ENCODE data around the gene TMEM119. TPM values are rescaled to one million over a fixed set of nuclear protein-coding genes. Genes with fewer than 3 reads are reported as not detected.

TMEM119 gene
- total RNA-seq, 2 experiments from 2014 or later: 2.1 to 2.6 TPM

GRCh38 chr12:108606492-108606891 is 8.6 kb upstream of the TMEM119 start:
- H3K4me1 Mint-ChIP-seq (ENCODE audit: low read depth): no peaks in the 10 kb centered on the region
- no peak overlapping the region for H3K4me3 Mint-ChIP-seq
- H3K27me3 Mint-ChIP-seq: no peaks in the 10 kb centered on the region
- intact Hi-C loops (cut with DNase I, micrococcal nuclease): no loop called here
- no peak for TF ChIP-seq CTCF (IDR thresholded peaks at IDR 0.05)
- ChIA-PET POLR2A (interaction anchor here (0.6 kb wide), 1 partner anchor 11 kb away, joined by 3 read pairs; no protein-coding TSS in a partner anchor), CTCF (no interaction called here)
- no peaks in the 10 kb centered on the region for H3K36me3 ChIP-seq (ENCODE audit: insufficient read depth, low read length)
- H3K9me3 ChIP-seq (ENCODE audit: control insufficient read depth in 1 of 2, insufficient read depth in 1 of 2, low read length in 2 of 2): no peaks in the 10 kb centered on the region
- H3K9me3 Mint-ChIP-seq: no peaks in the 10 kb centered on the region
- H3K27me3 ChIP-seq (ENCODE audit: control insufficient read depth in 1 of 2, insufficient read depth in 2 of 2, low read length in 2 of 2): no peaks in the 10 kb centered on the region
- no peak overlapping the region for H3K4me3 ChIP-seq (ENCODE audit: low read length)
- H3K27ac ChIP-seq (ENCODE audit: low read depth in 1 of 2, low read length in 2 of 2): no peak overlapping the region
- DNase-seq (no peak), ATAC-seq (ENCODE audit: poor library complexity) (no peak)
- H3K36me3 Mint-ChIP-seq (ENCODE audit: low read depth): no peaks in the 10 kb centered on the region
- H3K4me1 ChIP-seq (ENCODE audit: insufficient read depth, low read length): no peaks in the 10 kb centered on the region
- no peak overlapping the region for H3K27ac Mint-ChIP-seq

GRCh38 chr12:108605690-108606406 is 8.0 kb upstream of the TMEM119 start:
- H3K9me3 ChIP-seq (ENCODE audit: control insufficient read depth in 1 of 2, insufficient read depth in 1 of 2, low read length in 2 of 2): no peaks in the 10 kb centered on the region
- H3K27ac ChIP-seq (ENCODE audit: low read depth in 1 of 2, low read length in 2 of 2): no peak overlapping the region
- no peaks in the 10 kb centered on the region for H3K27me3 ChIP-seq (ENCODE audit: control insufficient read depth in 1 of 2, insufficient read depth in 2 of 2, low read length in 2 of 2)
- no peaks in the 10 kb centered on the region for H3K4me1 ChIP-seq (ENCODE audit: insufficient read depth, low read length)
- no peak for DNase-seq
- no peaks in the 10 kb centered on the region for H3K36me3 Mint-ChIP-seq (ENCODE audit: low read depth)
- no peak overlapping the region for H3K4me3 ChIP-seq (ENCODE audit: low read length)
- ChIA-PET POLR2A (no interaction called here), CTCF (no interaction called here)
- H3K9me3 Mint-ChIP-seq: no peaks in the 10 kb centered on the region
- H3K36me3 ChIP-seq (ENCODE audit: insufficient read depth, low read length): no peaks in the 10 kb centered on the region
- no peak for TF ChIP-seq CTCF (IDR thresholded peaks at IDR 0.05)
- no peak overlapping the region for H3K27ac Mint-ChIP-seq
- H3K4me3 Mint-ChIP-seq: no peak overlapping the region
- intact Hi-C loops (cut with DNase I, micrococcal nuclease): no loop called here
- ATAC-seq (ENCODE audit: poor library complexity): no peak
- H3K27me3 Mint-ChIP-seq: no peaks in the 10 kb centered on the region
- no peaks in the 10 kb centered on the region for H3K4me1 Mint-ChIP-seq (ENCODE audit: low read depth)

GRCh38 chr12:108605000-108605689 is 7.3 kb upstream of the TMEM119 start:
- H3K9me3 ChIP-seq (ENCODE audit: control insufficient read depth in 1 of 2, insufficient read depth in 1 of 2, low read length in 2 of 2): no peaks in the 10 kb centered on the region
- H3K27ac ChIP-seq (ENCODE audit: low read depth in 1 of 2, low read length in 2 of 2): no peak overlapping the region
- no peaks in the 10 kb centered on the region for H3K36me3 ChIP-seq (ENCODE audit: insufficient read depth, low read length)
- Mint-ChIP-seq H3K27me3 (no peaks in the 10 kb centered on the region), H3K9me3 (no peaks in the 10 kb centered on the region), H3K4me1 (ENCODE audit: low read depth) (no peaks in the 10 kb centered on the region), H3K27ac (no peak overlapping the region), H3K4me3 (no peak overlapping the region), H3K36me3 (ENCODE audit: low read depth) (no peaks in the 10 kb centered on the region)
- TF ChIP-seq CTCF (IDR thresholded peaks at IDR 0.05): no peak
- no peaks in the 10 kb centered on the region for H3K27me3 ChIP-seq (ENCODE audit: control insufficient read depth in 1 of 2, insufficient read depth in 2 of 2, low read length in 2 of 2)
- H3K4me3 ChIP-seq (ENCODE audit: low read length): no peak overlapping the region
- POLR2A ChIA-PET: interaction anchor here (1.1 kb wide), 1 partner anchor 31 kb away, joined by 3 read pairs; no protein-coding TSS in a partner anchor
- intact Hi-C loops (cut with DNase I, micrococcal nuclease): no loop called here
- H3K4me1 ChIP-seq (ENCODE audit: insufficient read depth, low read length): no peaks in the 10 kb centered on the region
- DNase-seq (no peak), ATAC-seq (ENCODE audit: poor library complexity) (no peak)
- CTCF ChIA-PET: no interaction called here

Data from CD4-positive, alpha-beta T cell (primary cell).